Smooth muscle cell (in vitro differentiated cells): ENCODE results near the gene GDPD4. TPM values are rescaled to one million over a fixed set of nuclear protein-coding genes. Genes with fewer than 3 reads are reported as not detected.

ENCODE experiments used
- DNase-seq: peaks from one replicate; lab custom pipeline; 2025; ENCODE audit not compliant: unreplicated experiment; lab: John Stamatoyannopoulos, UW
- H2AFZ ChIP-seq: fragments of 200-600 bp; sonication (generic); 2 replicates; pipeline ENCODE4 v1.6.0; 2016; ENCODE audit warnings: antibody characterized with exemption, low read depth, mild to moderate bottlenecking
- H3F3A ChIP-seq: fragments of 200-600 bp; sonication (generic); 2 replicates; pipeline ENCODE4 v1.6.0; 2017; ENCODE audit warnings: antibody characterized with exemption, low read depth
- H3K27ac ChIP-seq: fragments of 200-600 bp; sonication (generic); 2 replicates; pipeline ENCODE4 v1.5.1; 2016; ENCODE audit warnings: low read depth, mild to moderate bottlenecking
- H3K27me3 ChIP-seq: fragments of 200-600 bp; sonication (generic); 2 replicates; pipeline ENCODE4 v1.6.1; 2016; ENCODE audit warnings: low read depth, mild to moderate bottlenecking
- H3K36me3 ChIP-seq: fragments of 200-600 bp; sonication (generic); 2 replicates; pipeline ENCODE4 v1.5.1; 2016; ENCODE audit warnings: low read depth
- H3K4me1 ChIP-seq: fragments of 200-600 bp; sonication (generic); 2 replicates; pipeline ENCODE4 v1.5.1; 2016; ENCODE audit warnings: low read depth
- H3K4me2 ChIP-seq: fragments of 200-600 bp; sonication (generic); 2 replicates; pipeline ENCODE4 v1.6.0; 2016; ENCODE audit warnings: mild to moderate bottlenecking
- H3K4me3 ChIP-seq: fragments of 200-600 bp; sonication (generic); 2 replicates; pipeline ENCODE4 v1.5.1; 2016; ENCODE audit warnings: mild to moderate bottlenecking
- H3K79me2 ChIP-seq: fragments of 200-600 bp; sonication (generic); 2 replicates; pipeline ENCODE4 v1.6.0; 2016; ENCODE audit warnings: low read depth, mild to moderate bottlenecking
- H3K9ac ChIP-seq: fragments of 200-600 bp; sonication (generic); 2 replicates; pipeline ENCODE4 v1.6.0; 2016; ENCODE audit warnings: low read depth
- H3K9me3 ChIP-seq: fragments of 200-600 bp; sonication (generic); replicated peaks from 2 replicates; pipeline ENCODE4 v1.5.1; 2016; ENCODE audit warnings: low read depth
- H4K20me1 ChIP-seq: fragments of 200-600 bp; sonication (generic); 2 replicates; pipeline ENCODE4 v1.6.0; 2016; ENCODE audit warnings: low read depth
- WGBS: methylation state at CpG from one replicate; pipeline ENCODE4 v1.1.7; 2016; ENCODE audit warnings: low lambda C conversion rate; 5-methylcytosine and 5-hydroxymethylcytosine counted together
- polyA plus RNA-seq: library from polyadenylated mRNA; unstranded; fragments of >200 nt; fragmentation: Nextera tagmentation; extraction: Ambion mirVana; gene quantifications from 2 replicates; pipeline ENCODE4 v1.2.1, GENCODE V29; 2016
- total RNA-seq: library from RNA; depleted of rRNA; stranded (reverse); fragments of >200 nt; gene quantifications from 2 replicates; pipeline ENCODE4 v1.2.3, GENCODE V29; 2014
- TF ChIP-seq, protein P1 (sequence below): fragments of 200-600 bp; sonication (generic); IDR thresholded peaks from 2 replicates; pipeline ENCODE4 v1.5.1; 2017; ENCODE audit warnings: borderline replicate concordance, mild to moderate bottlenecking, antibody characterized with exemption; ENCODE audit not compliant: insufficient read depth, poor library complexity, severe bottlenecking

Gene GDPD4
- total and polyA plus RNA-seq, 2 experiments from 2014 or later: not detected

DNA sequence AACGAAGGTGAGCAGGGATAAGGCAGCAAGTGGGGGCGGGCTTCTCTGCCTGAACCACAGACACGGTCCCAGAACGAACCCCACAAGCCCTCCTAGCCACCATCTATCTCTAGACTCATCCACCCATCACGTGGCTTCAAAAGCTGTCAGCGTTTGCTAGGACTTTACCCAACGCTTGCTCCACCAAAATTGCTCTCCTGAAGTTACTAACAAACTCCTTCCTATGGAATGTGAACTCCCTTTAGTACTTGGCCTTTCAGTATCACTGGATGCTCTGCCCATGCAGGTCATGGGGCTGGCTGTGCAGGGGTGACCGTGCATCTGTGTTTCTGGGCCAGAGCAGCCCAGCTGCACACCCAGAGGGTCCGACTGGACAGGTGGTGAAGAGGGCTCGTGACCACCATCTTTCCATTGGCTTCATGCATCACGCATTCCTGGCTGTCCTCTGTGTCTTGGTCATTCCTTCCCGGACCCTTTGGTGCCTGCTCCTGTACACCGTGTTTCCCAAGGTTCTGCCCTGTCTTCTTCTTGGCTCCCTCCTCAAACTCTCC, 88.4 kb downstream of the GDPD4 start:
- Histone ChIP-seq H2AFZ (no peak overlapping the region), H4K20me1 (no peaks in the 10 kb centered on the region), H3K79me2 (no peaks in the 10 kb centered on the region), H3K27ac (no peak overlapping the region), H3F3A (no peaks in the 10 kb centered on the region), H3K4me2 (no peak overlapping the region), H3K9ac (no peak overlapping the region), H3K4me1 (no peaks in the 10 kb centered on the region), H3K27me3 (no peaks in the 10 kb centered on the region), H3K9me3 (no peaks in the 10 kb centered on the region), H3K4me3 (no peak overlapping the region), H3K36me3 (no peaks in the 10 kb centered on the region)
- 85% methylated on average over 13 of the region's 13 CpGs for WGBS
- no peak for DNase-seq
- TF ChIP-seq, protein P1, sequence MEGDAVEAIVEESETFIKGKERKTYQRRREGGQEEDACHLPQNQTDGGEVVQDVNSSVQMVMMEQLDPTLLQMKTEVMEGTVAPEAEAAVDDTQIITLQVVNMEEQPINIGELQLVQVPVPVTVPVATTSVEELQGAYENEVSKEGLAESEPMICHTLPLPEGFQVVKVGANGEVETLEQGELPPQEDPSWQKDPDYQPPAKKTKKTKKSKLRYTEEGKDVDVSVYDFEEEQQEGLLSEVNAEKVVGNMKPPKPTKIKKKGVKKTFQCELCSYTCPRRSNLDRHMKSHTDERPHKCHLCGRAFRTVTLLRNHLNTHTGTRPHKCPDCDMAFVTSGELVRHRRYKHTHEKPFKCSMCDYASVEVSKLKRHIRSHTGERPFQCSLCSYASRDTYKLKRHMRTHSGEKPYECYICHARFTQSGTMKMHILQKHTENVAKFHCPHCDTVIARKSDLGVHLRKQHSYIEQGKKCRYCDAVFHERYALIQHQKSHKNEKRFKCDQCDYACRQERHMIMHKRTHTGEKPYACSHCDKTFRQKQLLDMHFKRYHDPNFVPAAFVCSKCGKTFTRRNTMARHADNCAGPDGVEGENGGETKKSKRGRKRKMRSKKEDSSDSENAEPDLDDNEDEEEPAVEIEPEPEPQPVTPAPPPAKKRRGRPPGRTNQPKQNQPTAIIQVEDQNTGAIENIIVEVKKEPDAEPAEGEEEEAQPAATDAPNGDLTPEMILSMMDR: no peak

DNA sequence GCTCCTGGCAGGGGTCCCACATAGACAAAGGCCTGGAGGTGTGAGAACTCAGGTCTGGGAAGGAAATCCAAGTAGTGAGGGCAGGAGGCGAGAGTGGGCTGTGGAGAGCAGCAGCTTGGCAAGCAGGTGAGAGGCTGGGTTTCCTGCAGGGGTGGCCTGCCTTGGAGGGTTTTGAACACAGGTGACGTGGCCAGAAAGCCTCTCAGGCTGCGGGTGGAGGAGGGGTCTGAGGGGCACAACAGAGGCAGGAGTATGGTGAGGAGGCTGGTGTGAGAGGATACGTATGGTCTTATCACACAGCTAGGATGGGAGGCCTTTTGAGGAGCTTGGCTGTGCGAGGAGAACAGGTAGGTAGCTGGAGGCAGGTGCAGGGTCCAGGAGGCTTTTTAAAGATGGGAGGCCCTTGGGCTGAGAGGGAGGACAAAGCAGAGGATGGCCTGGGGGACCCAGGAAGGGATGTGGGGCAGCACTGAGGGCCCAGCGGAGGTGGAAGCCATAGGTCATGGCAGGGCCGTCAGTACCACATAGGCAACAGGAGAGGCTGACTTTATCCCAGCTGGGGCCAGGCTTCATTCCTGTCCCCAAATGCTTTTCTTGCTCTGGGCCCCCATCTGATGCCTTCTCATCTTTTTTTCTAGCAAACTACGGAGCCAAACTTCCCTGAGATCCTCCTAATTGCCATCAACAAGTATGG, 89.0 kb downstream of the GDPD4 start:
- no peak overlapping the region for H3K9ac ChIP-seq
- H3K4me1 ChIP-seq: no peaks in the 10 kb centered on the region
- no peak overlapping the region for H3K4me2 ChIP-seq
- no peak overlapping the region for H3K4me3 ChIP-seq
- no peaks in the 10 kb centered on the region for H3K79me2 ChIP-seq
- H3K9me3 ChIP-seq: no peaks in the 10 kb centered on the region
- TF ChIP-seq, protein P1: no peak
- no peak overlapping the region for H2AFZ ChIP-seq
- H4K20me1 ChIP-seq: no peaks in the 10 kb centered on the region
- no peaks in the 10 kb centered on the region for H3F3A ChIP-seq
- WGBS: 92% methylated on average over 8 of the region's 8 CpGs
- H3K27ac ChIP-seq: no peak overlapping the region
- H3K36me3 ChIP-seq: no peaks in the 10 kb centered on the region
- no peak for DNase-seq
- no peaks in the 10 kb centered on the region for H3K27me3 ChIP-seq

DNA sequence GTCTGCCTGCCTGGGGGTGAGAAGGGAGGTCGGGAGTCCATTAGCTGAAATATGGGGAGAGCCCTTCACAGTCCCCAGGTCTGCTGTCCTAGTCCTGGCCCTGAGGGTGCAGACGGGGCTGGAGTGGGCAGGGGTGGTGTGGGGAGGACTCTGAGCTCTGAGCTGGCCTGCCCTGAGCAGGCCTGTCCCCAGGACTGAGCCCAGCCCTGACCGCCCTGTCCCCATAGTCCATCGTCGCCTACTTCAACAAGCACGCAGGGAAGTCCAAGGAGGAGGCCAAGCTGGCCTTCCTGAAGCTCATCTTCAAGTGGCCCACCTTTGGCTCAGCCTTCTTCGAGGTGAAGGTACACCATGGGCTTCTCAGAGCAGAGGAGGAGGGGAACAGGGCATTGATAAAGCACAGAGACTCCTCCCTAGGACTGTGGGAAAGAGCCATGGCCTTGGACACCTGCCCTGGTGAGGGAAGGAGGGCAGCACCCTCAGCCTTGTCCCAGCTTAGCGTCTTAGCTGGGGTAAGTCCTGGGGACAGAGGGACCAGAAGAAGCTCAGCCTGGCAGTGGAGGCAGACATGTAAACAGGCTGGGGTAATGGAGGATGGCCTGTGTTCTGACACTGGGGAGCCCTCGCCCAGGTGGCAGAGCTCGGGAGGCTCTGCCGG, 89.8 kb downstream of the GDPD4 start:
- H4K20me1 ChIP-seq: no peaks in the 10 kb centered on the region
- 94% methylated on average over 11 of the region's 11 CpGs for WGBS
- no peaks in the 10 kb centered on the region for H3K36me3 ChIP-seq
- H2AFZ ChIP-seq: no peak overlapping the region
- H3K9ac ChIP-seq: no peak overlapping the region
- H3K9me3 ChIP-seq: no peaks in the 10 kb centered on the region
- H3K27me3 ChIP-seq: no peaks in the 10 kb centered on the region
- H3K4me3 ChIP-seq: no peak overlapping the region
- H3K4me2 ChIP-seq: no peak overlapping the region
- TF ChIP-seq, protein P1: no peak
- no peaks in the 10 kb centered on the region for H3F3A ChIP-seq
- H3K79me2 ChIP-seq: no peaks in the 10 kb centered on the region
- H3K27ac ChIP-seq: no peak overlapping the region
- DNase-seq: no peak
- no peaks in the 10 kb centered on the region for H3K4me1 ChIP-seq
